Stimulated activated CD8-positive, alpha-beta memory T cell treated with anti-CD3 and anti-CD28 coated beads, Interleukin-7, amount 100 ng/mL, for 48 hours (primary cell): ENCODE data around the gene PAQR4.

Experiments
- DNase-seq, 2 donors: peaks; one replicate each; pipeline ENCODE4 v3.0.0-alpha.2; 2020; ENCODE audit warnings: low read depth in 1 of 2; ENCODE audit errors: extremely low read depth in 1 of 2

Gene PAQR4

GRCh38 chr16:3020604-3021448, 51.7 kb downstream of the PAQR4 start:
- no peak for DNase-seq

DNA sequence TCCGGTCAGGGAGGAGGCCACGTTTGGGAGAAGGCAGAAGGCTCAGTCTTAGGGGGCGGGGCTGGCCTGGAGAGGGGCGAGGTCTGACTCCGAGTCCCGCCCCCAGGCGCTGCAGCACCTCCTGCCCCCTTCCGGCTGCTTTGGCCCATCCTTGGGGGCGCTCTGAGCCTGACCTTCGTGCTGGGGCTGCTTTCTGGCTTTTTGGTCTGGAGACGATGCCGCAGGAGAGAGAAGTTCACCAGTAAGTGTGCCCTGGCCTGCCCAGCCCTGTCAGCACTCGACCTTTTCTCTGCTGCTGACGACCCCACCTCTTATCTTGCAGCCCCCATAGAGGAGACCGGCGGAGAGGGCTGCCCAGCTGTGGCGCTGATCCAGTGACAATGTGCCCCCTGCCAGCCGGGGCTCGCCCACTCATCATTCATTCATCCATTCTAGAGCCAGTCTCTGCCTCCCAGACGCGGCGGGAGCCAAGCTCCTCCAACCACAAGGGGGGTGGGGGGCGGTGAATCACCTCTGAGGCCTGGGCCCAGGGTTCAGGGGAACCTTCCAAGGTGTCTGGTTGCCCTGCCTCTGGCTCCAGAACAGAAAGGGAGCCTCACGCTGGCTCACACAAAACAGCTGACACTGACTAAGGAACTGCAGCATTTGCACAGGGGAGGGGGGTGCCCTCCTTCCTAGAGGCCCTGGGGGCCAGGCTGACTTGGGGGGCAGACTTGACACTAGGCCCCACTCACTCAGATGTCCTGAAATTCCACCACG, 52.5 kb downstream of the PAQR4 start:
- peak; percentile 67 to 91 for DNase-seq

- peak; percentile 71 to 83 for DNase-seq
Measured at GRCh38 chr16:3022208-3022683, 53.1 kb downstream of the PAQR4 start.

GRCh38 chr16:3022684-3023414, 53.7 kb downstream of the PAQR4 start:
- DNase-seq = no peak
